Peyer's patch (tissue), 4 donors: Measurements from ENCODE around the gene DAAM2.

Source experiments
- POLR2A ChIP-seq, 2 donors: fragments of 450-650 bp; IDR thresholded peaks; one replicate each; pipeline ENCODE4 v1.5.1; 2017; ENCODE audit warnings: antibody characterized with exemption in 2 of 2, mild to moderate bottlenecking in 2 of 2, moderate library complexity in 2 of 2
- TF ChIP-seq, protein P1 (sequence below), 6 experiments: fragments of 450-650 bp in 4 of 6; fragments of 200-600 bp in 2 of 6; sonication (generic) in 1 of 6; IDR thresholded peaks; one replicate each; pipeline ENCODE4 v1.5.1; 2017 to 2019; ENCODE audit warnings: antibody characterized with exemption in 6 of 6, mild to moderate bottlenecking in 3 of 6, moderate library complexity in 1 of 6

GRCh38 chr6:39925931-39926290, 133.7 kb downstream of the DAAM2 start:
- TF ChIP-seq POLR2A (IDR thresholded peaks at IDR 0.05): no peak
- TF ChIP-seq, protein P1, sequence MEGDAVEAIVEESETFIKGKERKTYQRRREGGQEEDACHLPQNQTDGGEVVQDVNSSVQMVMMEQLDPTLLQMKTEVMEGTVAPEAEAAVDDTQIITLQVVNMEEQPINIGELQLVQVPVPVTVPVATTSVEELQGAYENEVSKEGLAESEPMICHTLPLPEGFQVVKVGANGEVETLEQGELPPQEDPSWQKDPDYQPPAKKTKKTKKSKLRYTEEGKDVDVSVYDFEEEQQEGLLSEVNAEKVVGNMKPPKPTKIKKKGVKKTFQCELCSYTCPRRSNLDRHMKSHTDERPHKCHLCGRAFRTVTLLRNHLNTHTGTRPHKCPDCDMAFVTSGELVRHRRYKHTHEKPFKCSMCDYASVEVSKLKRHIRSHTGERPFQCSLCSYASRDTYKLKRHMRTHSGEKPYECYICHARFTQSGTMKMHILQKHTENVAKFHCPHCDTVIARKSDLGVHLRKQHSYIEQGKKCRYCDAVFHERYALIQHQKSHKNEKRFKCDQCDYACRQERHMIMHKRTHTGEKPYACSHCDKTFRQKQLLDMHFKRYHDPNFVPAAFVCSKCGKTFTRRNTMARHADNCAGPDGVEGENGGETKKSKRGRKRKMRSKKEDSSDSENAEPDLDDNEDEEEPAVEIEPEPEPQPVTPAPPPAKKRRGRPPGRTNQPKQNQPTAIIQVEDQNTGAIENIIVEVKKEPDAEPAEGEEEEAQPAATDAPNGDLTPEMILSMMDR (IDR thresholded peaks at IDR 0.05): no peak
